Measurements from ENCODE around the gene RHOBTB1.
"Not testable (repeated sequence)": the region's sequence is repeated elsewhere in the genome, so short reads cannot be mapped to it uniquely, and the experiment has no call there.

RHOBTB1 gene

GRCh38 chr10:60944058-60944909, at the start of gene RHOBTB1:
Gene RHOBTB1, minus strand, starts transcription at chr10:60944185. Its CDS starts 32,643 bp downstream, at chr10:60911542.
- intact Hi-C loops (cut with DNase I), result no loop called here
- peak; percentile 61 to 96 (median 72) for DNase-seq

DNA sequence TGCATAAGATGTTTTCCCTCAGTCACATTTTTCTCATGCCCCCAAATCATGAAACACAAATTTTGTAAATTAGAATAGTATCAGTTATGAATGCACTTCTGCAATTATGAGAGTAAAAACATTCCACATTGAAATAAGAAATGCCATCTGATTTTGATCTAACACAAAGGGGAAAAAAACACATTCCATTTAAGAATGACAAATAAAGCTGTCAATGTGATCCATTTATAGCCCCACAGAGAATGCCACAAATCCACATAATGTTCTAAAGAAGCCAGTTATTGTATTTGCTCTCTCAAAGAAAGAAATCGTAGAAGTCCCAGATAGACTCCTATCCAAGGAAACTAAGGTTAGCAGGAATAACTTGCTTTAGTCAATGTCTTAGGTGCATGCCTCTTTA, 48.7 kb upstream of the RHOBTB1 start:
- intact Hi-C loops (cut with DNase I), result no loop called here
- no peak for DNase-seq

DNA sequence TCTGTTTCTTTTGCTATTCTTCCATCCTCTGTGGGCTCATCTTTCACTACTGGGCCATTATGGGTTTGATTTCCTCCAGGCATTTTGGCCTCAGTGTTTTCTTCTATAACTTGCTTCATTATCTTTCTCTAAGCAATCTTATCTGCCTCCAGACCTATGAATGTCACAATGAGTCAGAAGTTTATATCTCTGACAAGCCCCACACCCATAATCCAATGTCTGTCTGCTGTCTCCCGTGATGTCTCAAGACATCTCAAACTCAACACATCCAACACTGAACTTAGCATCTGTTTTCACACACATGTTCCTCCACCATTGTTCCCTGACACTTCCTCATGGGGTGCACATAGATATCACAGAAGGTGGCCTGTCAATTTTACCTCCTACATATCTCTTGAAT, 46.7 kb upstream of the RHOBTB1 start:
- no peak for DNase-seq
- intact Hi-C loops (cut with DNase I), result no loop called here

DNA sequence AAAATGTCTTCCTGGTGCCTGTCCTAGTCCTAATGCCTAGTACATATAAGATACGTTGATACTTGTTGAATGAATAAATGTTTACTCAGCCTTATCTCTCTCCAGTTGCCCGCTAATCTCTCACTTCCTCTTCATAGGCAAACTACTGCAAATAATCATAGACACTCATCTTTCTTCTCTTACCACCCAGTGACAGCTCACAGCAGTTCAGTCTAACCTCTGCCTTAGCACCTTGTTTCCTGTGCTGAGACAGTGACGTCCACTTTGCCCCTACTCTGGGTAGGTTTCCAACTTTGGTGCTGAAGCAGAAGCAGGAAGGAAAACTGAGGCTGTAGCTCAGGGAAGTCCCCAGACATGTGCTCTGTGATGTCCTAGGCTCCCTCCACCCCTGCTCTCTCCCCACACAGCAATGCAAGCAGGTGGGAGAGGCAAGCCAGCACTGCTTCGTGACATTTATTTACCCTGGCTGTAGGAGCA, 45.5 kb upstream of the RHOBTB1 start:
- intact Hi-C loops (cut with DNase I), result no loop called here
- no peak for DNase-seq

DNA sequence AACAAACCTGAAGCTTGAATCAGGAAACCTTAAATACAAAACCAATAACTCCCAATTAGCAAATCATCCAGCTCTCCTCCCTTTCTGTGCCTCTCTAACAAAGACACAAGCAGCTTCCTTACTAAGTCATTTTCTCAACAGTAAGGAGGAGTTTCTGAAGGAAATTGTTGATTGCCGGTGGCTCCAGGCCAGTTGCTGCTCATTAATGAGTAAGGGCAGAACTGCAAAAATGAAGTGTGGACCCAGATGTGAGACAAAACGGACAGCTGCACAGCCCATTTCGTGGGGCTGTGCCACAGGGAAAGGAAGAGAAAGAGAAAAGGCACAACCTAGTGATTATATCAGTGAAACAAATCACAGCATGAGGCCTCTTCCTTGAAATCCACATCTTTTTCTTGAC, 42.8 kb upstream of the RHOBTB1 start:
- DNase-seq, result no peak
- intact Hi-C loops (cut with DNase I), result no loop called here

GRCh38 chr10:60985951-60986350, 42.0 kb upstream of the RHOBTB1 start:
- intact Hi-C loops (cut with DNase I), result no loop called here
- no peak for DNase-seq

DNA sequence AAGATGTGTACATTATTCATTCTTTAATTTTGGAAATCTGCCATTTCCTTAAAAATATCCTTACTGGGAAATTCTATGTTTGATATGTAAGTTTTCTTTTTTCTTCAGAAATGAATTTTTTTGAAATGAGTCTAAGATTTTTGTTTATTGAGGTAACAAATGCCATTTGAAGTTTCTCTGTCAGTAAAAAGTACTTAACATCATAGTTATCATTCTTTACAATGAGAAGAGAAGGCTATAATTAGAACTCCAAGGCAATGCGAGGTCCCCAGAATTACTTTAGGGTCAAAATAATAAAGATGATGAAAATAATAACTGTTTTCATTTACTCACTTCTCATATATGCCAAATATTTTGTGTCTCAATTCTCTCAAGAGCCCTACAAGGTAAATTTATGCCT, 37.0 kb upstream of the RHOBTB1 start:
- DNase-seq, result no peak
- intact Hi-C loops (cut with DNase I), result no loop called here

GRCh38 chr10:60979667-60980104, 35.7 kb upstream of the RHOBTB1 start:
- intact Hi-C loops (cut with DNase I), result no loop called here
- DNase-seq, result no peak

GRCh38 chr10:60978287-60979115, 34.5 kb upstream of the RHOBTB1 start:
- intact Hi-C loops (cut with DNase I), result no loop called here
- DNase-seq, result peak in 1 of 10 donors; percentile 27

GRCh38 chr10:60977161-60978122, 33.5 kb upstream of the RHOBTB1 start:
- intact Hi-C loops (cut with DNase I), result no loop called here
- no peak for DNase-seq

DNA sequence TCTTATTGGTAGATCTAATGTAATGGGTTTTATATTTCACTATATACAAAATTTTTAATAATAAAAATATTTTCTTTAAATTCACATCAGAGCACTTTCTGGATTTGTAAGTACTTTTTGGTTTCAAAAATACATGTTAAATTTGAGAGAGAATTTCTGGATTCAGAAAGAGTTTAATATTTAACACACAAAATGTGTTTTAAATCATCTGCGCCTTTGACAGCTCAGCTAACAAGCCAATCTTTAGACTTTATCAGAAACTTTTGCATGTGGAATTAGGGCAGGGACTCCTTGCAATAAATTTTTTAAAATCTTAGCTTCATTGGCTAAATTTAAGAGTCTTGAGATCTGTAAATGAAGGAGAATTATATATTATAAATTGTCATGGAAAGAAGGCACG, 32.7 kb upstream of the RHOBTB1 start:
- intact Hi-C loops (cut with DNase I), result no loop called here
- no peak for DNase-seq

DNA sequence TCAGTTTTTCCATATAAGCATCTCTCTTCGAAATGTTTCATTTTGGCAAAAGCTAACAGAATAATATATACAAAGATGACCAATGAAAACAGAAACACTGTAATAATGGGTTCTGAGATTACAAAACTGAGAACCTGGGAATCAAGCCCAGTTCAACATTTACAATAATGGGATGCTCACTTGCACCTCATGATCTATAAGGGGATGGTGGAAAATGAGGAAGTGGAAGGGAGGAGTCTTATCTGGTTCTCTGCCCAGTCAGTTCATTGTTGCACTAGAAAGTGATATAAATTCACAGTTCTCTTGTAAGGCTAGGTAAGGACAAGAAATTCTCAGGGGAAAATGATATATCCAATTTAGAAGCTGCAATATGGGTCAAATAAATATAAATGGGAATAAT, 31.7 kb upstream of the RHOBTB1 start:
- intact Hi-C loops (cut with DNase I), result no loop called here
- no peak for DNase-seq

- intact Hi-C loops (cut with DNase I), result no loop called here
- DNase-seq, result no peak
Observed at GRCh38 chr10:60974463-60975149, 30.6 kb upstream of the RHOBTB1 start.

DNA sequence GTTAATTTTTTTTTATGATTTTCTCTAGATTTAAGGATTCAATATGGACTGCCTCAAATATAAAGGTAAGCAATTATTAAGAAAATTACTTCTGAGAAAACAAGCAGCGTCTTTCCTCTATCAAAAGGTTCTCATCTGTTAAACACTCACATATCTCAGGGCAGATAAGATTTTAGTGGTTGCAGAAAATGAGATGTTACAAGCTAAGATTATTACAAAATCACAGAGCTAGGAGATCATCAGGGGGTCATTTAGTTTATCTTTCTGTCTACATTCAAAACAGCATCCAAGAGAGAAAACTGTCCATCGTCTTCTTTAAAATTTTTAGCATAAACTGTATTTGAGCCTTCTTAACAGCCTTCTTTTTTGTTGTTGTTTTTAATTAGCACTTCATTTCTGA, 29.1 kb upstream of the RHOBTB1 start:
- intact Hi-C loops (cut with DNase I), result no loop called here
- no peak for DNase-seq

DNA sequence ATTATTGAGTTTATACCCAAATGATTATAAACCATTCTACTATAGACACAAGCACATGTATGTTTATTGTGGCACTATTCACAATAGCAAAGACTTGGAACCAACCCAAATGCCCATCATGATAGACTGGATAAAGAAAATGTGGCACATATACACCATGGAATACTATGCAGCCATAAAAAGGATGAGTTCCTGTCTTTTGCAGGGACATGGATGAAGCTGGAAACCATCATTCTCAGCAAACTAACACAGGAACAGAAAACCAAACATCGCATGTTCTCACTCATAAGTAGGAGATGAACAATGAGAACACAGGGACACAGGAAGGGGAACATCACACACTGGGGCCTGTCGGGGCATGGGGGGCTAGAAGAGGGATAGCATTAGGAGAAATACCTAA, 28.2 kb upstream of the RHOBTB1 start:
- DNase-seq, result peak in 1 of 10 donors; percentile 9
- intact Hi-C loops (cut with DNase I), result not testable (repeated sequence)

DNA sequence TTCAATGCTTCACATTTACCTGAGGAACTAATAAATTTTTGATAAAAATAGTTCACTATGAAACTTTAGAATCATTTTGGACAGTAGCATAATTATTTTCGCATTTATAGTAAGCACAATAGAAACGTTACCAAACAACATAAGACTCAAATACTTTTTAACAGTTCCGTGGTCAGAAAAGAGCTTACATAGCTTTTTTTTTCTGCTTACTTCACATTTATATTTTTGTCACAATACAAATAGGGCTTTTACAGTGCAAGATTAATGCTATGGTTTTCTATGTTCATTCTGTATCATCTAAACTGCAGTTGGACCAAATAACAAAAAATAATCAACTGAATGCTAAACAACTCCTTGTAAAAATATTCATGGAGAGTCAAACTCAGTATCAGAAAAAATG, 26.5 kb upstream of the RHOBTB1 start:
- no peak for DNase-seq
- intact Hi-C loops (cut with DNase I), result no loop called here

- intact Hi-C loops (cut with DNase I), result loop anchor here (10.0 kb wide), 1 partner anchor 316 kb away; no protein-coding TSS in a partner anchor
- no peak for DNase-seq
Observed at GRCh38 chr10:60968504-60968903, 24.5 kb upstream of the RHOBTB1 start.

DNA sequence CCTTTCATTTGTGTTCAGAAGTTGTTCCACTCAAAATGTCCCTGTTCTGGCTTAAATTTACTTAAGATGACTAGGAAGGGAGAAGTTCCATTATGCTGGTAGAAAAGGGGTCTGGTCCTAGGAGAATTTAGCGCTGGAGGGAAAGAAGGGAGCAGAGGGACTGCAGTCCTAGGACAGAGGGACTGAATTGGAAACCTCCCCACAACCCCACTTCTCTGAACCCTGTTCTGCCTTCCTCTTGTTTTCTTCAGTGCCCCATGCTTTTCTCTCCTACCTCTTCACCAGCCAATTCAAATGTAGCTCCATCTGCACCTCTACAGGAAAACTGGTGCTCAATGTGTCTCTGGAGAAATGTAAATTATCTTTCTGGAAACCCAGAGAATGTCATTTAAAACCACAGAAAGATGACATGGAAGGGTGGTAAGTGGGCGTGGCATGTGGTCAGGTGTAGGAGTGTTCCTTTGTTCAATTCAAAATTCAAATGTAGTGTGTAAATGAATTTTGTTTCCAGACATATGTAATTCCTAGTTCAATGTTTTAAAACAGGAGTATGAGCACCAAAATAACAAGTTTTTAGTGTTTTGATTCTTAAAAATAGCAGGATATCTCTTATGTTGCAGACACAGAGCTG, 24.0 kb upstream of the RHOBTB1 start:
- intact Hi-C loops (cut with DNase I), result loop anchor here (10.0 kb wide), 1 partner anchor 317 kb away; no protein-coding TSS in a partner anchor
- no peak for DNase-seq

DNA sequence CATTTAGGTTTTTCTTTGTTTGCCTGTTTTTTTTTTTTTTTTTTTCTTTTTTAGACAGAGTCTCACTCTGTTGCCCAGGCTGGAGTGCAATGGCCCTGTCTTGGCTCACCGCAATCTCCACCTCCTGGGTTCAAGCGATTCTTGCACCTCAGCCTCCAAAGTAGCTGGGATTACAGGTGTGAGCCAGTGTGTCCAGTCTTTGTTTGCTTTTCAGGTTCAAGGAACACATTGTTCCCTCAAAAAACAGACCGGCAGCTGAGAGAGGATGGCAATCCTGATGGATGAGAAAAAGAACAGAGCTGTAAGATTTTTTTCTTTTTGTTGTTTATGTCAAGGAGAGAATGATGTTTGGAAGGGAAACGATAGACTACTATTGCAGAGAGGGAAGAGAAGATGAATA, 23.3 kb upstream of the RHOBTB1 start:
- peak in 1 of 10 donors; percentile 14 for DNase-seq
- intact Hi-C loops (cut with DNase I), result loop anchor here (10.0 kb wide), 1 partner anchor 318 kb away; no protein-coding TSS in a partner anchor
